Effector memory CD4-positive, alpha-beta T cell (primary cell): Measurements from ENCODE around the gene DRP2.
"Not testable (repeated sequence)": the region's sequence is repeated elsewhere in the genome, so short reads cannot be mapped to it uniquely, and the experiment has no call there.

Experiments
- DNase-seq, 3 donors: peaks; one replicate each; pipeline ENCODE4 v3.0.0-alpha.2; 2020
- H3K27ac ChIP-seq: 2 replicates; pipeline ENCODE4 v1.7.0; 2013; ENCODE audit warnings: mild to moderate bottlenecking, low read length, moderate library complexity; ENCODE audit not compliant: insufficient read depth, poor library complexity, severe bottlenecking
- H3K27me3 ChIP-seq: replicated peaks from 2 replicates; pipeline ENCODE4 v1.7.0; 2013; ENCODE audit warnings: mild to moderate bottlenecking, low read length; ENCODE audit not compliant: insufficient read depth, control insufficient read depth, poor library complexity, severe bottlenecking
- H3K36me3 ChIP-seq: 2 replicates; pipeline ENCODE4 v1.7.0; 2013; ENCODE audit warnings: mild to moderate bottlenecking, low read length, moderate library complexity; ENCODE audit not compliant: control insufficient read depth, insufficient read depth
- H3K4me1 ChIP-seq: 2 replicates; pipeline ENCODE4 v1.7.0; 2013; ENCODE audit warnings: low read length, mild to moderate bottlenecking; ENCODE audit not compliant: control insufficient read depth, insufficient read depth, poor library complexity, severe bottlenecking
- H3K4me3 ChIP-seq: 2 replicates; pipeline ENCODE4 v1.7.0; 2013; ENCODE audit warnings: low read length, low read depth, mild to moderate bottlenecking; ENCODE audit not compliant: insufficient read depth, poor library complexity, severe bottlenecking
- H3K9me3 ChIP-seq: 2 replicates; pipeline ENCODE4 v1.7.0; 2013; ENCODE audit warnings: mild to moderate bottlenecking, low read length, moderate library complexity; ENCODE audit not compliant: control insufficient read depth
- total RNA-seq, 3 donors: gene quantifications; one replicate each; lab custom pipeline; 2026; lab: John Stamatoyannopoulos, UW

DRP2 gene, protein sequence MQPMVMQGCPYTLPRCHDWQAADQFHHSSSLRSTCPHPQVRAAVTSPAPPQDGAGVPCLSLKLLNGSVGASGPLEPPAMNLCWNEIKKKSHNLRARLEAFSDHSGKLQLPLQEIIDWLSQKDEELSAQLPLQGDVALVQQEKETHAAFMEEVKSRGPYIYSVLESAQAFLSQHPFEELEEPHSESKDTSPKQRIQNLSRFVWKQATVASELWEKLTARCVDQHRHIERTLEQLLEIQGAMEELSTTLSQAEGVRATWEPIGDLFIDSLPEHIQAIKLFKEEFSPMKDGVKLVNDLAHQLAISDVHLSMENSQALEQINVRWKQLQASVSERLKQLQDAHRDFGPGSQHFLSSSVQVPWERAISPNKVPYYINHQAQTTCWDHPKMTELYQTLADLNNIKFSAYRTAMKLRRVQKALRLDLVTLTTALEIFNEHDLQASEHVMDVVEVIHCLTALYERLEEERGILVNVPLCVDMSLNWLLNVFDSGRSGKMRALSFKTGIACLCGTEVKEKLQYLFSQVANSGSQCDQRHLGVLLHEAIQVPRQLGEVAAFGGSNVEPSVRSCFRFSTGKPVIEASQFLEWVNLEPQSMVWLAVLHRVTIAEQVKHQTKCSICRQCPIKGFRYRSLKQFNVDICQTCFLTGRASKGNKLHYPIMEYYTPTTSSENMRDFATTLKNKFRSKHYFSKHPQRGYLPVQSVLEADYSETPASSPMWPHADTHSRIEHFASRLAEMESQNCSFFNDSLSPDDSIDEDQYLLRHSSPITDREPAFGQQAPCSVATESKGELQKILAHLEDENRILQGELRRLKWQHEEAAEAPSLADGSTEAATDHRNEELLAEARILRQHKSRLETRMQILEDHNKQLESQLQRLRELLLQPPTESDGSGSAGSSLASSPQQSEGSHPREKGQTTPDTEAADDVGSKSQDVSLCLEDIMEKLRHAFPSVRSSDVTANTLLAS
- total RNA-seq: 0 to 0.78 (median 0.17) reads per million in 3 donors

DNA sequence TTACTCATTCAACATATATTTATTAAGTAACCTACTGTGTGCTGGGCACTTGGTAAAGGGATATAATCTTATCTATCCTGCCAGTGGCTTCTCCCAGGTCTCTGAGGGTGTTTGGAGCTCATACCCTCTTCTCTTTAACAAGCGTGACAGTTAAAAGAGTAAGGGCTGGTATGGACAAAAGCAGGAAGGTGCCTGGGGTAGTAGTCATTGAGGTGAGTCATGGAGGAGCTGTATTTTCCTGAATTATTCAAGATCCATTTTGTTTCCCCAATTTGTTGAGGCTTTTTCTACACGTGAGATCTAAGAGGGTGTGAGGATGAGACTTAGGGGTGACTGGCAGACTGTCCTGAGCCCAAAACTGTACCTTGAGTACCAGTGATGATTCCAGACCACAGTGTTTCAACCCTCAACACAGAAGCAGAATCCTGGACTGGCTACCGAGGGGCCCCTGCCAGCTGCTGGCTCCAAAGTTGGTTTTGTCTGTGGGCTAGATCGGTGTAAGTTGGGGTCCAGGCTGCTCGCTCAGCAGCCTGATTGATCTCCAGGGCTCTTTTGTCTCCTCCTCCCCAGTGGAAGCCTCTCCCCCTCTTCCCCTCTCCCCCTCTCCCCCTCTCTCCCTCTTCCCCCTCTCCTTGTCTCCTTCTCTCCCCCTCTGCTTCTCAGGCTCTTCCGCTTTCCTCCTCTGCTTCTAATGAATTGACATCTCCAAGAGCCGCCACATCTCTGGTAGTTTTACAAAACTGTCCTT, at the start of gene DRP2:
Gene DRP2, plus strand, starts transcription at position 671 of the 748 bp plus-strand sequence. CDS start 11,862 bp downstream, outside the sequence.
- Histone ChIP-seq H3K9me3 (no peaks in the 10 kb centered on the region), H3K27ac (no peak within 1 kb of the TSS), H3K4me3 (no peak within 1 kb of the TSS), H3K4me1 (no peaks in the 10 kb centered on the region), H3K27me3 (no peaks in the 10 kb centered on the region), H3K36me3 (no peaks in the 10 kb centered on the region)
- no peak for DNase-seq

DNA sequence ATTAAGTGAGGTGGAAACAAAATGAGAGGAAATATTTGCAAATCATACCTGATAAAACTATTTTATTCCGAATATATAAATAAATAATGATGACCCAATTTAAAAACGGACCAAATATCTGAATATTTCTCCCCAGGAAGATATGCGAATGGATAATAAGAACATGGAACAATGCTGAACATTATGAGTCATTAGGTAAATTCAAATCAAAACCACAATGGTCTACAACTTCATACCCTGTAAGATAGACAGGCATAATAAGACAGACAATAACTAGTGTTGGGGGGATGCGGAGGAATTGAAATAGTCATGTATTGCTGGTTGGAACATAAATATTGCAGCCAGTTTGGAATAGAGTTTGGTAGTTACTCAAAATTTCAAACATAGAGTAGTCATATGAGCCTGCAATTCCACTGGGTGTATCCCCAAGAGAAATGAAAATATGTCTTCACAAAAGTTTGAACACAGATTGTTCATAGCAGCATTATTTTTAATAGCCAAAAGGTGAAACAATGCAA, 47.6 kb upstream of the DRP2 start:
- Histone ChIP-seq H3K4me1 (no peaks in the 10 kb centered on the region), H3K27me3 (no peaks in the 10 kb centered on the region), H3K27ac (no peak overlapping the region), H3K9me3 (no peaks in the 10 kb centered on the region), H3K36me3 (no peaks in the 10 kb centered on the region), H3K4me3 (no peak overlapping the region)
- DNase-seq: no peak

DNA sequence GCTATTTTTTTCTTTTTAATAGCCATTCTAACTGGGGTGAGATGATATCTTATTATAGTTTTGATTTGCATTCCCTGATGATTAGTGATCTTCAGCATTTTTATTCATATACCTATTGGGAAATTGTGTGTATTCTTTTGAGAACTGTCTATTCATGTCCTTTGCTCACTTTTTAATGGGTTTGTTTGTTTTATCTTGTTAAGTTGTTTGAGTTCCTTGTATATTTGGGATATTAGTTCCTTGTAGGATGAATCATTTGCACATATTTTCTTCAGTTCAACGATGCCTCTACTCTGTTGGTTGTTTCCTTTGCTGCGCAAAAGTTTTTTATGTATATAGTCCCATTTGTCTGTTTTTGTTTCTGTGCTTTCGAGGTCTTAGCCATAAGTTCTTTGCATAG, 43.1 kb upstream of the DRP2 start:
- no peaks in the 10 kb centered on the region for H3K4me1 ChIP-seq
- H3K36me3 ChIP-seq: no peaks in the 10 kb centered on the region
- no peaks in the 10 kb centered on the region for H3K9me3 ChIP-seq
- H3K27ac ChIP-seq: no peak overlapping the region
- H3K4me3 ChIP-seq: no peak overlapping the region
- DNase-seq: no peak
- H3K27me3 ChIP-seq: no peaks in the 10 kb centered on the region

DNA sequence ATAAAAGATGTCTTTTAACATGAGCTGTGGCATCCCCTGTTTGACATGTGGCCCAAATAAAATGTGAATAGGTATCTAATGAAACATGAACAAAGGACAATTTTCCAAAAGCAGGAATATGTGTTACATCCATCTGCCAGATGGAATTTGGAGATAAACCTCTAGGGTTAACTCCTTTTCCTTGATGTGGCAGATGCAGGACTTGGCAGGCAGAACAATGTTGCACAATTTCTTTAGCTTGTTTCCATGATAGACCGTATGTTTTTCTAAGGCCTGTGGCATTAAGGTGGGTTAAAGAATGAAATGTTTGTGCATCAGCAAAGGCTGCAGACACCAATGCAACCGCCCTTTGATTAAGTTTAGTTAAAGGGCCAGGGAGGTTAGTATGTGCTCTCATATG, 34.7 kb upstream of the DRP2 start:
- not testable (repeated sequence) for H3K27ac ChIP-seq, H3K27me3 ChIP-seq, H3K4me3 ChIP-seq, DNase-seq, H3K4me1 ChIP-seq, H3K36me3 ChIP-seq, H3K9me3 ChIP-seq

DNA sequence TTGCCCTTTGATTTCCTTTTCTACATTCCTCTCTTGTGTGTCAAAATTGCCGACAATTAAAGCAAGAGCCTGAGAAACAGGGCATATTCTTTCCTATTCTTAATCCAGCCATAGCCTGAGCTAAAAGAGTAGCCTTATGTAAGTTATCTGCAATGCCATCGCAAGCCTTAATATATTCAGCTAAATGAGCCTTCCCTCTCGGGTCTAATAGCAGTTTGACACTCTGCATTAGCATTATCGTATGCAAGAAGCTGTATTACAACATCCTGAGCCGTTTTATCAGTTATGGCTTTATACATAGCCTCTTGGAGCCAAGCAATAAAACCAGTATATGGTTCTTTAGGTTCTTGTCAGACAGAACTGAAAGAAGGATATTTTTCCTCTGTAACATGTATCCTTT, 31.6 kb upstream of the DRP2 start:
- H3K4me1 ChIP-seq, H3K27ac ChIP-seq, H3K9me3 ChIP-seq, H3K4me3 ChIP-seq, H3K27me3 ChIP-seq, H3K36me3 ChIP-seq, DNase-seq: not testable (repeated sequence)

DNA sequence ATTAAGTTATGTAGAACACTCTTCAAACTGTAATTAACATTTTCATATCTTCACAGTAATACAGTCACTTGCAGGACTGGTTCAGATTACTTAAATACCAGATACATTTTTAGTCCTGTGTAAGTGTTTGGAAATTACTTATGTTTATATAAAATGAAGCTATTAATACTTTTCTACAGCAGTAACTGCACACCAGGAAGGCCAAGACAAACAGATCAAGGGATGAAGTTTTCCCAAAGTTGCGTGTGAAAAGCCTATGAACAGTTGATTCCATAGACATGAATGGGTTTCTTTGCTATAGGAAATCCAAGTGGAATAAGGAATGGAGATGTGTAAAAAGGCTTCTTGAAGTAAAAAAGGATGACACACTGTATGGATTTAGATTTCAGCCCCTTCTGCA, 28.9 kb upstream of the DRP2 start:
- Histone ChIP-seq H3K9me3 (no peaks in the 10 kb centered on the region), H3K4me1 (no peaks in the 10 kb centered on the region), H3K27me3 (no peaks in the 10 kb centered on the region), H3K36me3 (no peaks in the 10 kb centered on the region), H3K27ac (no peak overlapping the region), H3K4me3 (no peak overlapping the region)
- no peak for DNase-seq

DNA sequence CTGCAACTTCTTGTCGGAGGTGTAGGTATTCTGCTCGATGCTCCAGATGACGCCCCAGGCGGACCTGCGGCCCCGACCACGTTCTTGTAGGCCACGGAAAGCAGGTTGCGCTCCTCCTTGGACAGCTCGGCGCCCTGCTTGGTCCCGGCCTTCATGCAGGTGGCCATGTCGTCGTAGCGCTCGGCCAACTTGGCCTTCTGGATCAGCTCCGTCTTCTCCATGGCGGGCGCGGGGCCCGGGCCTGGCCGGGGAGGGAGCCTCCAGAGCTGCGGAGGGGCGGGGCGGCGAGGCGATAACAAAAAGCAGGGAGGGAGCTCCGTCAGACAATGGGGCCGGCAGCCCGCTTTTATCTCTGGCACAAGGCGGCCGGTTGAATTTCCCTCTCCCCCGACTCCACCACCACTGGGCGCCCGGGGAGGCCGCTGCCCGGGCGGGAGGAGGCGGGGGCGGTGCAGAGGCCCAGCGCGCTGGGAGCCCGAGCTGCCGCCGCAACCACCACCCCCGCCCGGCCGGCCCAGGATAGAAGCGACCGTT, 28.3 kb upstream of the DRP2 start:
- H3K9me3 ChIP-seq: no peaks in the 10 kb centered on the region
- H3K27ac ChIP-seq: no peak overlapping the region
- H3K4me3 ChIP-seq: no peak overlapping the region
- no peaks in the 10 kb centered on the region for H3K36me3 ChIP-seq
- no peaks in the 10 kb centered on the region for H3K4me1 ChIP-seq
- no peak for DNase-seq
- H3K27me3 ChIP-seq: no peaks in the 10 kb centered on the region

DNA sequence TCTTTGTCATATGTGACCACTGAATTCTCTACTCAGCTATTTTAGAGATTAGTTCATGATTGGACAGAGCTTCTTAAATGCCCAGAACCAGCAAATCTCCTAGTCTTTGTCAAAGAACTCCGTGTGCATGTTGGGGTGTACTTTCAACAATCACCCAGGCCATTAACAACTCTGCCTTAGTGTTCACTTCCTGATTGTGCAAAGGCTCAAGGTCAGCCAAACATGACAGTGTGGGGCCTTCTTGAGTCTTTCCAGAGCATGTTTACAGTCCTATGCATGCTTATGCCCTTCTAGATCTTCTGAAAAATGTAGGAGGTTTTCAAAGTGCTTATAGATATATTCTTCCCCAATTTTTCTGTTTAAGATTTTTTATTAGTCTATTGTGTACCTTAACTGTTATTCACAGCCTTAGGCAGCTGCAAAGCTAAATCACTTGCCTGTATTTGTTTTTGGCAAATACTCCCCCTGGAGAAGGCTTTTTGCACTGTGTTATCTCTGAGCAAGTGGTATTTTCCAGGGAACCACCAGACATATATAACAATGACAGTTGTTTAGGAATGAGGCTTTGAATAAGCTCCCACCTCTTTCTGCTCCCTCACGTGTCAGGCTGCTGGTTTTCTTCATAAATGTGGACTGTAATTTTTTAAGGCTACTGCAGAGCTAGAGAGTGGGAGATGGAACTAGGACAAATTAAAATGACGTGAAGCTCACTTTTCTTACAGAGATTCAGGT, 24.0 kb upstream of the DRP2 start:
- H3K36me3 ChIP-seq: no peaks in the 10 kb centered on the region
- H3K4me3 ChIP-seq: no peak overlapping the region
- H3K4me1 ChIP-seq: no peaks in the 10 kb centered on the region
- H3K27ac ChIP-seq: no peak overlapping the region
- DNase-seq: no peak
- H3K9me3 ChIP-seq: no peaks in the 10 kb centered on the region
- H3K27me3 ChIP-seq: no peaks in the 10 kb centered on the region

DNA sequence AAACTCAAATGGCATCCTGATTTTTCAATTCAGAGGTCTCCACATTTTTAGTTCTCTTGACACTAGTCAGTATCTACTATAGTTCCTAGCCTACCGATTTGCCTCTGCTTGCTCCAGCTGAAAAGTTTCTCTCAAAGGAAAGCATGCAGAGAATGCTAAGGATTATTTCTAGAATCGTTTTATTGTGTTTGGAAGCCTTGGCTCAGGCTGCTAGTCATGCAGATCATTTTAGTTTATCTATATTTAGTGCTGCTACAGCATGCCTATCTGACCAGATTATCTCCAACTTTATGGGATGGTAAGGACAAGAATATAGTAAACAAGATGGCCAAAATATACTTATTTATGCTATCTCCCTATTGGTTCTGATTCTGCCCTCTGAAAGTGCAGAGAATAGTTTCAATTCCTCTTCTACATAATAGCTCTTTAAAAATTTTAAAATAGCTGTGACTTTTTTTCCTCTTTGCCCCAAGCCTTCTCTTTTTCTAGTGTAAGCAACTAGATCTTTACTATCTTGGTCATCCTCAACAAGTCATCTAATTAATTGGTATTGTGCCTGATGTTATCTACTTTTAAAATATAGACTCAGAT, 15.7 kb upstream of the DRP2 start:
- Histone ChIP-seq H3K27ac (no peak overlapping the region), H3K9me3 (no peaks in the 10 kb centered on the region), H3K36me3 (no peaks in the 10 kb centered on the region), H3K4me3 (no peak overlapping the region), H3K27me3 (peaks cover 5% of the 10 kb centered on the region), H3K4me1 (no peaks in the 10 kb centered on the region)
- no peak for DNase-seq
